ENCODE measurements around the gene GPR155. TPM values are rescaled to one million over a fixed set of nuclear protein-coding genes. Genes with fewer than 3 reads are reported as not detected.

Gene GPR155
- total RNA-seq, 1 experiment from 2014 or later, result 2.1 TPM

DNA sequence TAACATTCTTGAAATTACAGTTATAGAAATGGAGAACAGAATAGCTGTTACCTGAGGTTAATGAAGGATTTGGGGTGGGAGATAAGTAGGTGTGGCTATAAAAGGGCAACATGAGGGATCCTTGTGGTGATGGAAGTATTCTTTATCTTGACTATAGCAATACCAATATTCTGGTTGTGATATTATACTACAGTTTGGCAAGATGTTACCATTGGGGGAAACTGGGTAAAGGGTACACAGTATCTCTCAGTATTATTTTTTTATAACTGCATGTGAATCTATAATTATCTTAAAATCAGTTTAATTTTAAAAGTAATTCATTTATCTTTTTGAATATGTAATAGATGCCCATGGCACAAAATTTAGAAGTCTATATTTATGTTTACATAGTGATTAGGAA is 83.2 kb downstream of the GPR155 start:
- in situ Hi-C loops (cut with HindIII; ENCODE audit: low pct_unique_long_range_greater_than_20kb, low sequenced_read_pairs) (no loop called here), intact Hi-C loops (cut with micrococcal nuclease; ENCODE audit: unreplicated experiment) (no loop called here)
- DNase-seq (ENCODE audit: low read depth, low spot score) (no peak), ATAC-seq (no peak)
- BruUV-seq (replicated peaks), result no TSS peak
- Histone ChIP-seq H3K27me3 (ENCODE audit: control insufficient read depth, insufficient read depth, low read length) (no peaks in the 10 kb centered on the region), H3K4me3 (ENCODE audit: low read depth in 2 of 2, low read length in 2 of 2) (no peak overlapping the region), H3K36me3 (ENCODE audit: control insufficient read depth, insufficient read depth, low read length) (no peaks in the 10 kb centered on the region; the same call in 1 of the 2 replicates), H3K27ac (ENCODE audit: low read length) (no peak overlapping the region), H3K9me3 (ENCODE audit: control insufficient read depth, insufficient read depth, low read depth, low read length) (no peaks in the 10 kb centered on the region), H3K4me1 (ENCODE audit: control insufficient read depth, insufficient read depth, low read length) (no peaks in the 10 kb centered on the region)
- POLR2A ChIA-PET, result no interaction called here
- CTCF ChIA-PET, result no interaction called here
- TF ChIP-seq SIN3A (IDR thresholded peaks at IDR 0.05; ENCODE audit: borderline replicate concordance, insufficient read depth, low read depth, low read length), result no peak
- TF ChIP-seq TCF7L2 (IDR thresholded peaks at IDR 0.05; ENCODE audit: low read depth, low read length), result no peak
- TF ChIP-seq, protein P1, sequence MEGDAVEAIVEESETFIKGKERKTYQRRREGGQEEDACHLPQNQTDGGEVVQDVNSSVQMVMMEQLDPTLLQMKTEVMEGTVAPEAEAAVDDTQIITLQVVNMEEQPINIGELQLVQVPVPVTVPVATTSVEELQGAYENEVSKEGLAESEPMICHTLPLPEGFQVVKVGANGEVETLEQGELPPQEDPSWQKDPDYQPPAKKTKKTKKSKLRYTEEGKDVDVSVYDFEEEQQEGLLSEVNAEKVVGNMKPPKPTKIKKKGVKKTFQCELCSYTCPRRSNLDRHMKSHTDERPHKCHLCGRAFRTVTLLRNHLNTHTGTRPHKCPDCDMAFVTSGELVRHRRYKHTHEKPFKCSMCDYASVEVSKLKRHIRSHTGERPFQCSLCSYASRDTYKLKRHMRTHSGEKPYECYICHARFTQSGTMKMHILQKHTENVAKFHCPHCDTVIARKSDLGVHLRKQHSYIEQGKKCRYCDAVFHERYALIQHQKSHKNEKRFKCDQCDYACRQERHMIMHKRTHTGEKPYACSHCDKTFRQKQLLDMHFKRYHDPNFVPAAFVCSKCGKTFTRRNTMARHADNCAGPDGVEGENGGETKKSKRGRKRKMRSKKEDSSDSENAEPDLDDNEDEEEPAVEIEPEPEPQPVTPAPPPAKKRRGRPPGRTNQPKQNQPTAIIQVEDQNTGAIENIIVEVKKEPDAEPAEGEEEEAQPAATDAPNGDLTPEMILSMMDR (IDR thresholded peaks at IDR 0.05), result no peak

DNA sequence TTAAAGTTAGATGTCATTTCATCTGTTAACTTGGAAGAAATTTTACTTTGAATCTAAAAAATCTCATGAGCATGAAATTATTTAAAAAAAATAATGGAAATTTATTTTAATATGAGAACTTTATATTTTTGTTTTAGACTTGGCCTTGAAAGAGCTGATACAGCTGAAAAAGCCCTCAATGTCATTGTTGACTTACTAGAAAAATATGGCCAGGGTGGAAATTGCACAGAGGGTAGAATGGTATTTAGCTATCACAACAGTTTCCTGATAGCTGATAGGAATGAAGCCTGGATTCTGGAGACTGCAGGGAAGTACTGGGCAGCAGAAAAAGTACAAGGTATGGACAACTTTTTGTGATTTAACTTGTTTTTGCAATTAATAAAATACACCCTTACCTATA is 86.0 kb downstream of the GPR155 start:
- TF ChIP-seq, protein P2, sequence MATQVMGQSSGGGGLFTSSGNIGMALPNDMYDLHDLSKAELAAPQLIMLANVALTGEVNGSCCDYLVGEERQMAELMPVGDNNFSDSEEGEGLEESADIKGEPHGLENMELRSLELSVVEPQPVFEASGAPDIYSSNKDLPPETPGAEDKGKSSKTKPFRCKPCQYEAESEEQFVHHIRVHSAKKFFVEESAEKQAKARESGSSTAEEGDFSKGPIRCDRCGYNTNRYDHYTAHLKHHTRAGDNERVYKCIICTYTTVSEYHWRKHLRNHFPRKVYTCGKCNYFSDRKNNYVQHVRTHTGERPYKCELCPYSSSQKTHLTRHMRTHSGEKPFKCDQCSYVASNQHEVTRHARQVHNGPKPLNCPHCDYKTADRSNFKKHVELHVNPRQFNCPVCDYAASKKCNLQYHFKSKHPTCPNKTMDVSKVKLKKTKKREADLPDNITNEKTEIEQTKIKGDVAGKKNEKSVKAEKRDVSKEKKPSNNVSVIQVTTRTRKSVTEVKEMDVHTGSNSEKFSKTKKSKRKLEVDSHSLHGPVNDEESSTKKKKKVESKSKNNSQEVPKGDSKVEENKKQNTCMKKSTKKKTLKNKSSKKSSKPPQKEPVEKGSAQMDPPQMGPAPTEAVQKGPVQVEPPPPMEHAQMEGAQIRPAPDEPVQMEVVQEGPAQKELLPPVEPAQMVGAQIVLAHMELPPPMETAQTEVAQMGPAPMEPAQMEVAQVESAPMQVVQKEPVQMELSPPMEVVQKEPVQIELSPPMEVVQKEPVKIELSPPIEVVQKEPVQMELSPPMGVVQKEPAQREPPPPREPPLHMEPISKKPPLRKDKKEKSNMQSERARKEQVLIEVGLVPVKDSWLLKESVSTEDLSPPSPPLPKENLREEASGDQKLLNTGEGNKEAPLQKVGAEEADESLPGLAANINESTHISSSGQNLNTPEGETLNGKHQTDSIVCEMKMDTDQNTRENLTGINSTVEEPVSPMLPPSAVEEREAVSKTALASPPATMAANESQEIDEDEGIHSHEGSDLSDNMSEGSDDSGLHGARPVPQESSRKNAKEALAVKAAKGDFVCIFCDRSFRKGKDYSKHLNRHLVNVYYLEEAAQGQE (IDR thresholded peaks at IDR 0.05; ENCODE audit: insufficient read depth in 1 of 2, low read depth in 2 of 2, low read length in 1 of 2), result no peak
- TF ChIP-seq, protein P1 (IDR thresholded peaks at IDR 0.05), result no peak
- no peak for TF ChIP-seq POLR2AphosphoS5 (IDR thresholded peaks at IDR 0.05; ENCODE audit: low read depth, low read length)
- TF ChIP-seq SIN3A (IDR thresholded peaks at IDR 0.05; ENCODE audit: borderline replicate concordance, insufficient read depth, low read depth, low read length), result no peak
- no peak for TF ChIP-seq TCF7L2 (IDR thresholded peaks at IDR 0.05; ENCODE audit: low read depth, low read length)
- no TSS peak for BruUV-seq (replicated peaks)
- POLR2A ChIA-PET, result no interaction called here

More for the DNA sequence above, 86.0 kb downstream of the GPR155 start:
- peaks cover 3% of the 10 kb centered on the region for H3K36me3 ChIP-seq (ENCODE audit: control insufficient read depth, insufficient read depth, low read length)
- no peaks in the 10 kb centered on the region for H3K9me3 ChIP-seq (ENCODE audit: control insufficient read depth, insufficient read depth, low read depth, low read length)
- intact Hi-C loops (cut with micrococcal nuclease; ENCODE audit: unreplicated experiment) (no loop called here), in situ Hi-C loops (cut with HindIII; ENCODE audit: low pct_unique_long_range_greater_than_20kb, low sequenced_read_pairs) (no loop called here)
- H3K4me1 ChIP-seq (ENCODE audit: control insufficient read depth, insufficient read depth, low read length), result no peaks in the 10 kb centered on the region
- no peak overlapping the region for H3K27ac ChIP-seq (ENCODE audit: low read length)
- DNase-seq (ENCODE audit: low read depth, low spot score) (no peak), ATAC-seq (no peak)
- CTCF ChIA-PET, result no interaction called here
- no peaks in the 10 kb centered on the region for H3K27me3 ChIP-seq (ENCODE audit: control insufficient read depth, insufficient read depth, low read length)
- no peak overlapping the region for H3K4me3 ChIP-seq (ENCODE audit: low read depth in 2 of 2, low read length in 2 of 2)
